HepG2 (cell line): ENCODE measurements around the gene DHRS11. TPM values are rescaled to one million over a fixed set of nuclear protein-coding genes. Genes with fewer than 3 reads are reported as not detected.

Source experiments
- ATRX ChIP-seq: sonication (generic); formaldehyde crosslinking; IDR thresholded peaks from 2 replicates; pipeline ENCODE4 v1.4.0; 2020; ENCODE audit warnings: missing genetic modification reagents, borderline replicate concordance
- BHLHE40 ChIP-seq: IDR thresholded peaks from 2 replicates; pipeline ENCODE4 v1.6.1; 2011; ENCODE audit warnings: low read length, improper control_type of control experiment
- BRCA1 ChIP-seq: sonication (generic); formaldehyde crosslinking; IDR thresholded peaks from 2 replicates; pipeline ENCODE4 v1.4.0; 2020; ENCODE audit warnings: missing genetic modification reagents
- CREB1 ChIP-seq, 2 experiments: fragments of 450-650 bp in 1 of 2; IDR thresholded peaks; 2 replicates each; pipeline ENCODE4 v1.6.1; 2016 to 2017; ENCODE audit warnings: control low read depth in 1 of 2, mild to moderate bottlenecking in 1 of 2, missing compliant biosample characterization in 1 of 2, missing genetic modification characterization in 1 of 2
- HNRNPH1 ChIP-seq: fragments of 200-400 bp; formaldehyde crosslinking; optimal IDR thresholded peaks from 2 replicates; pipeline ENCODE3; 2017; ENCODE audit warnings: mild to moderate bottlenecking, low read depth, low read length
- RAD21 ChIP-seq: fragments of 450-650 bp; formaldehyde crosslinking; IDR thresholded peaks from 2 replicates; pipeline ENCODE4 v1.5.0; 2020; ENCODE audit warnings: mild to moderate bottlenecking
- RFXANK ChIP-seq: IDR thresholded peaks from 2 replicates; pipeline ENCODE4 v1.6.1; 2016
- RXRA ChIP-seq: sonication (generic); formaldehyde crosslinking; IDR thresholded peaks from 2 replicates; pipeline ENCODE4 v1.5.1; 2020; ENCODE audit warnings: missing genetic modification reagents
- RXRB ChIP-seq: IDR thresholded peaks from 2 replicates; pipeline ENCODE4 v1.6.1; 2016; ENCODE audit warnings: borderline replicate concordance, missing genetic modification reagents, missing compliant biosample characterization
- ZFYVE20 ChIP-seq: sonication (generic); formaldehyde crosslinking; IDR thresholded peaks from 2 replicates; pipeline ENCODE4 v1.8.0; 2023; ENCODE audit warnings: low read depth, mild to moderate bottlenecking, moderate library complexity, missing genetic modification reagents, borderline replicate concordance
- ZNF136 ChIP-seq: sonication (generic); formaldehyde crosslinking; IDR thresholded peaks from 2 replicates; pipeline ENCODE4 v1.8.1; 2022; ENCODE audit warnings: low read depth, mild to moderate bottlenecking, moderate library complexity, missing genetic modification reagents
- ZNF264 ChIP-seq: sonication (generic); formaldehyde crosslinking; IDR thresholded peaks from 2 replicates; pipeline ENCODE4 v1.4.0; 2020; ENCODE audit warnings: missing genetic modification reagents
- ZNF274 ChIP-seq: sonication (generic); formaldehyde crosslinking; IDR thresholded peaks from 2 replicates; pipeline ENCODE4 v1.5.1; 2020; ENCODE audit warnings: mild to moderate bottlenecking, missing genetic modification reagents
- ZNF335 ChIP-seq: sonication (generic); formaldehyde crosslinking; IDR thresholded peaks from 2 replicates; pipeline ENCODE4 v1.4.0; 2020; ENCODE audit warnings: missing genetic modification reagents
- ZNF382 ChIP-seq: sonication (generic); formaldehyde crosslinking; IDR thresholded peaks from 2 replicates; pipeline ENCODE4 v1.5.0; 2020; ENCODE audit warnings: missing genetic modification reagents, mild to moderate bottlenecking, borderline replicate concordance
- ZNF496 ChIP-seq: sonication (generic); formaldehyde crosslinking; IDR thresholded peaks from 2 replicates; pipeline ENCODE4 v1.8.1; 2023; ENCODE audit warnings: mild to moderate bottlenecking, moderate library complexity, missing genetic modification reagents; ENCODE audit not compliant: insufficient replicate concordance
- ZNF773 ChIP-seq: sonication (generic); formaldehyde crosslinking; IDR thresholded peaks from 2 replicates; pipeline ENCODE4 v1.4.0; 2020; ENCODE audit warnings: missing genetic modification reagents, borderline replicate concordance
- ZNF891 ChIP-seq: sonication (generic); formaldehyde crosslinking; IDR thresholded peaks from 2 replicates; pipeline ENCODE4 v1.5.0; 2020; ENCODE audit warnings: mild to moderate bottlenecking, missing genetic modification reagents
- polyA plus RNA-seq, 8 experiments: library from polyadenylated mRNA; depleted of rRNA in 3 of 8; stranded (reverse) in 7 of 8; unstranded in 1 of 8; fragments of >200 nt; fragmentation: Illumina TruSeq in 4 of 8; extraction: Trizol in 4 of 8; gene quantifications; 2 replicates each; pipeline versions ENCODE4 v1.2.1 to v1.2.3, GENCODE V29; 2011 to 2016; ENCODE audit warnings: low read depth in 4 of 8, missing spikeins in 1 of 8, mixed read lengths in 1 of 8; ENCODE audit not compliant: insufficient read depth in 1 of 8
- total RNA-seq, 5 experiments: library from RNA; depleted of rRNA; stranded (reverse); fragments of >200 nt; fragmentation: Illumina TruSeq; extraction: Trizol; gene quantifications; 2 replicates each; pipeline ENCODE4 v1.2.3, GENCODE V29; 2016; ENCODE audit warnings: low read depth in 1 of 5
- TF ChIP-seq, protein P1 (sequence below): sonication (generic); formaldehyde crosslinking; IDR thresholded peaks from 2 replicates; pipeline ENCODE4 v1.8.0; 2022; ENCODE audit warnings: low read depth, missing genetic modification reagents
- TF ChIP-seq, protein P2 (sequence below): sonication (generic); formaldehyde crosslinking; IDR thresholded peaks from 2 replicates; pipeline ENCODE4 v1.8.1; 2023; ENCODE audit warnings: missing genetic modification reagents, mild to moderate bottlenecking, borderline replicate concordance
- TF ChIP-seq, protein P3 (sequence below): sonication (generic); formaldehyde crosslinking; IDR thresholded peaks from 2 replicates; pipeline ENCODE4 v1.4.0; 2020; ENCODE audit warnings: mild to moderate bottlenecking, low read depth, missing genetic modification reagents
- TF ChIP-seq, protein P4 (sequence below): sonication (generic); formaldehyde crosslinking; IDR thresholded peaks from 2 replicates; pipeline ENCODE4 v1.5.0; 2020; ENCODE audit warnings: missing genetic modification reagents, mild to moderate bottlenecking, borderline replicate concordance
- TF ChIP-seq, protein P5 (sequence below): sonication (generic); formaldehyde crosslinking; IDR thresholded peaks from 2 replicates; pipeline ENCODE4 v1.5.0; 2020; ENCODE audit warnings: mild to moderate bottlenecking, missing genetic modification reagents, borderline replicate concordance

Gene DHRS11
- total and polyA plus RNA-seq, 2 of the 13 experiments (the other 11 are each of a cell fraction or from before 2014, with no cell fraction given) = 28.4 to 41.9 TPM

DNA sequence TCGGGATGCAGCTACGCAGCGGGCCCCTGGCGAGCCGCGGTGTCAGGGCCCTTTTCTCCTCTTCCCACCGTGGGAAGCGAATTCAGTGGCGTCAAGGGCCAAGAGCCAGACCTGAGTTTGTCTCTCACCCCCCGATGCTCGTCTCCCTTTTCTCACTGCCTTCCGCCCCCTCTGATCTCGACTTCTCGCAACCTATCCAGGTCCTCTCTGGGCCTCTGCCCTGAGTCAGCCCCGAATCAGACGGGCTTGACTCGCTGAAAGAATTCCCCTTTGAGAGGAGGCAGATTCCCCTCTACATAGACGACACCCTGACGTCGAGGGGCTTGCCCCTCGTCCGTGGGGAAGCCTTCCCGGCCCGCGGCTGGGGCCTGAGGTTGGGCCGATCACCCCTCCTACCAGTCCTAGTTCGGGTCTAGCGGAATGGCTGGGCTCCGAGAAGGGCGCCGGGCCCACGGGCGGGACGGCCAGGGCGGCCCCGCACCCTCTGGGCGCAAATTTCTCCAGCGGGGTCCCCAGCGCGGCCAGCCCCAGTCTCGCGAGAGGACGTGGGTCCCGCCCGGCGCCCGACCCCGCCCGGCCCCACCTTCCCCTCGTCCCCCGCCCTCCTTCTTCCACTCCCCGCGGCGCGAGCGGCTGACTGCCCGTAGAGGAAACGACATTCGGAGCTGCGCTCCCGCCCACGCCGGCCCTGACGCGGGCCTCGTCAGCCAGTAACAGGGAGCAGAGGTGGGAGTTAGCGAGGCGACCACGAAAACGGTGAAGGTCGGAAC, 47.2 kb upstream of the DHRS11 start, which contains the start of gene GGNBP2 (continued):
- TF ChIP-seq, protein P1, sequence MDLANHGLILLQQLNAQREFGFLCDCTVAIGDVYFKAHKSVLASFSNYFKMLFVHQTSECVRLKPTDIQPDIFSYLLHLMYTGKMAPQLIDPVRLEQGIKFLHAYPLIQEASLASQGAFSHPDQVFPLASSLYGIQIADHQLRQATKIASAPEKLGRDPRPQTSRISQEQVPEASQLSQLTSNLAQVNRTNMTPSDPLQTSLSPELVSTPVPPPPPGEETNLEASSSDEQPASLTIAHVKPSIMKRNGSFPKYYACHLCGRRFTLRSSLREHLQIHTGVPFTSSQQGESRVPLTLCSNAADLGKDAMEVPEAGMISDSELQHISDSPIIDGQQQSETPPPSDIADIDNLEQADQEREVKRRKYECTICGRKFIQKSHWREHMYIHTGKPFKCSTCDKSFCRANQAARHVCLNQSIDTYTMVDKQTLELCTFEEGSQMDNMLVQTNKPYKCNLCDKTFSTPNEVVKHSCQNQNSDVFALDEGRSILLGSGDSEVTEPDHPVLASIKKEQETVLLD (CRISPR knock-in tag) = peak; percentile 55; the same call in 1 of the 2 replicates
- peak; percentile 29; the same call in 1 of the 2 replicates for TF ChIP-seq RXRA (CRISPR knock-in tag)
- TF ChIP-seq, protein P2, sequence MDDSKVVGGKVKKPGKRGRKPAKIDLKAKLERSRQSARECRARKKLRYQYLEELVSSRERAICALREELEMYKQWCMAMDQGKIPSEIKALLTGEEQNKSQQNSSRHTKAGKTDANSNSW (CRISPR knock-in tag) = peak; percentile 31; the same call in 1 of the 2 replicates
- TF ChIP-seq ZNF274 (CRISPR knock-in tag) = peak; percentile 60; the same call in 1 of the 2 replicates
- no peak for TF ChIP-seq ZNF773
- no peak for TF ChIP-seq HNRNPH1
- TF ChIP-seq, protein P3, sequence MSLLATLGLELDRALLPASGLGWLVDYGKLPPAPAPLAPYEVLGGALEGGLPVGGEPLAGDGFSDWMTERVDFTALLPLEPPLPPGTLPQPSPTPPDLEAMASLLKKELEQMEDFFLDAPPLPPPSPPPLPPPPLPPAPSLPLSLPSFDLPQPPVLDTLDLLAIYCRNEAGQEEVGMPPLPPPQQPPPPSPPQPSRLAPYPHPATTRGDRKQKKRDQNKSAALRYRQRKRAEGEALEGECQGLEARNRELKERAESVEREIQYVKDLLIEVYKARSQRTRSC (CRISPR knock-in tag) = 0 out of 2 replicates have a peak, but pooled peaks have one; percentile 31
- TF ChIP-seq ZNF335 (CRISPR knock-in tag) = no peak
- 0 out of 2 replicates have a peak, but pooled peaks have one; percentile 55 for TF ChIP-seq ZNF136 (CRISPR knock-in tag)
- TF ChIP-seq RFXANK = no peak
- TF ChIP-seq ZNF382 = no peak
- no peak; the same call in none of the 2 replicates for TF ChIP-seq RXRB
- no peak for TF ChIP-seq ATRX (CRISPR knock-in tag)
- no peak for TF ChIP-seq ZNF496
- TF ChIP-seq ZNF264 (CRISPR knock-in tag) = peak; percentile 54; the same call in 1 of the 2 replicates
- 0 out of 2 replicates have a peak, but pooled peaks have one; percentile 34 for TF ChIP-seq ZFYVE20 (CRISPR knock-in tag)
- TF ChIP-seq RAD21 (CRISPR knock-in tag) = peak; percentile 44; the same call in 1 of the 2 replicates
- peak; percentile 40; the same call in 1 of the 2 replicates for TF ChIP-seq ZNF891 (CRISPR knock-in tag)
- TF ChIP-seq CREB1 (IDR thresholded peaks at IDR 0.05) = peak; percentile 54
- no peak for TF ChIP-seq CREB1 (CRISPR knock-in tag; IDR thresholded peaks at IDR 0.05)
- no peak for TF ChIP-seq BHLHE40
- TF ChIP-seq BRCA1 (CRISPR knock-in tag) = peak; percentile 56
- TF ChIP-seq, protein P4, sequence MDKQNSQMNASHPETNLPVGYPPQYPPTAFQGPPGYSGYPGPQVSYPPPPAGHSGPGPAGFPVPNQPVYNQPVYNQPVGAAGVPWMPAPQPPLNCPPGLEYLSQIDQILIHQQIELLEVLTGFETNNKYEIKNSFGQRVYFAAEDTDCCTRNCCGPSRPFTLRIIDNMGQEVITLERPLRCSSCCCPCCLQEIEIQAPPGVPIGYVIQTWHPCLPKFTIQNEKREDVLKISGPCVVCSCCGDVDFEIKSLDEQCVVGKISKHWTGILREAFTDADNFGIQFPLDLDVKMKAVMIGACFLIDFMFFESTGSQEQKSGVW (CRISPR knock-in tag) = no peak
- TF ChIP-seq, protein P5, sequence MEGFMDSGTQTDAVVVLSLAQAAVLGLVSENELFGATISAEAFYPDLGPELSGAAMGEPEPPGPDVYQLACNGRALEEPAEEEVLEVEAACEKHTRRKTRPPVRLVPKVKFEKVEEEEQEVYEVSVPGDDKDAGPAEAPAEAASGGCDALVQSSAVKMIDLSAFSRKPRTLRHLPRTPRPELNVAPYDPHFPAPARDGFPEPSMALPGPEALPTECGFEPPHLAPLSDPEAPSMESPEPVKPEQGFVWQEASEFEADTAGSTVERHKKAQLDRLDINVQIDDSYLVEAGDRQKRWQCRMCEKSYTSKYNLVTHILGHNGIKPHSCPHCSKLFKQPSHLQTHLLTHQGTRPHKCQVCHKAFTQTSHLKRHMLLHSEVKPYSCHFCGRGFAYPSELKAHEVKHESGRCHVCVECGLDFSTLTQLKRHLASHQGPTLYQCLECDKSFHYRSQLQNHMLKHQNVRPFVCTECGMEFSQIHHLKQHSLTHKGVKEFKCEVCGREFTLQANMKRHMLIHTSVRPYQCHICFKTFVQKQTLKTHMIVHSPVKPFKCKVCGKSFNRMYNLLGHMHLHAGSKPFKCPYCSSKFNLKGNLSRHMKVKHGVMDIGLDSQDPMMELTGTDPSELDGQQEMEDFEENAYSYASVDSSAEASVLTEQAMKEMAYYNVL = peak; percentile 67; the same call in 1 of the 2 replicates
